ENCODE data around the gene TTC6.

Gene TTC6

DNA sequence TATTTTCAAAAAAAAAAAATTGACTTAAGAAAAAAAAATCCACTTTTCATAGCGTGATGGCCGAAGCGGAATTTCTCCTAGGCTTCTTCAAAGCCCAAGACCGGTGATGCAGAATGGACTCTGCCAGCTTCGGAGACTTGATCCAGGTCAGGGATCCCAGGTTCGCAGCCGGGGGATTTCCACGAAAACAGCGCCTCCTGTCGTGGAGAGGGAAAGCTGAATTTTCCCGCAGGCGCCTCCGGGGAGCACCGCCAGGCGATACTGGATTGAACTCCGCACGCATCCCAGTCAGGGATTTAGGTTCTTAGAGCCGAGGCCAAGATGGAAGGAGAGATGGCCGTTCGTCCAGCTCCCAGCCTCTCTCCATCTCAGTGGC, 2.1 kb downstream of the TTC6 start:
- in situ Hi-C loops (cut with MboI; ENCODE audit: low pct_unique_long_range_greater_than_20kb, low sequenced_read_pairs, unreplicated experiment), result loop anchor here (25.0 kb wide), 2 partner anchors 935 to 1085 kb away; partner anchors contain the start of genes NKX2-1 and PAX9

DNA sequence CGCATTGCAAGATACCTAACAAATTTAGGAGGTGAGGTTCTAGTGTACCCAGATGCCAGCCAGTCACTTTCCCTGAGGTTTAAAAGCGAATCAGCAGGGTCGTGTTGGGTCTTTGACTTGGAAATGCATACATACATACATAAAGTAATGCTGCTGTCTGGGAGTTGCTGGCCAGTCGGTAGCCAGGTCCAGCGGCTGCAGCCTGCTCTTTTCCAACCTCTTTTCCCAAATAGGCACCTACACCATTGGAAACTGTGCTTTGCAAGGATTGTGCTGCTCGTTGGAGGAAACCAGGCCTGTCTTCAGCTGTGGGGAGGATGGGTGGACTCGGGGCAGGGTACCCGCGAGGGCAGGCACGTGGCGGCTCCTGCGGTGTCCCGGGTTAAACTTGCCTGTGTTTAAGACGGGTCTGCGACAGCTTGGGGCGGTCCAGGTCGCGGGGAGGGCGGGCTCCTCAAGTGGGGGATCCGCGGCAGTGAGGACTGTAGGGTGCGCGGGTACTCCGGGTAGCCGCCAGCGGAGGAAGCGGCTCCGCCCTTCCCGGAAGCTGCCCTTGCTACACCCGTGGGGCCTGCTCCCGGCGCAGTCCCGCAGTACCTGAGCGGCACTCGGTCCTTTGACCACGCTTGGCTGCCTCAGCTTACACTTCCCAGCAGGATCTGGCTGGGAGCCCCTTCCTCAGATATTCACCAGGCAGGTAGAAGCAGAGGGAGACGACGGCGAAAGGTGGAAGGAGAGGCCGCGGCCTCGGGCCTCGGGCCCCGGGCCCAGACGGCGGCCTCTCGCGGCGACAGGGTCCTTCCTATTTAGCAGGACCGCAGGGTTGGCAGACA, 2.7 kb downstream of the TTC6 start:
- in situ Hi-C loops (cut with MboI; ENCODE audit: low pct_unique_long_range_greater_than_20kb, low sequenced_read_pairs, unreplicated experiment), result loop anchor here (25.0 kb wide), 2 partner anchors 936 to 1086 kb away; partner anchors contain the start of genes NKX2-1 and PAX9
- DNase-seq (ENCODE audit: low spot score), result peak; percentile 27
- TF ChIP-seq, protein P1, sequence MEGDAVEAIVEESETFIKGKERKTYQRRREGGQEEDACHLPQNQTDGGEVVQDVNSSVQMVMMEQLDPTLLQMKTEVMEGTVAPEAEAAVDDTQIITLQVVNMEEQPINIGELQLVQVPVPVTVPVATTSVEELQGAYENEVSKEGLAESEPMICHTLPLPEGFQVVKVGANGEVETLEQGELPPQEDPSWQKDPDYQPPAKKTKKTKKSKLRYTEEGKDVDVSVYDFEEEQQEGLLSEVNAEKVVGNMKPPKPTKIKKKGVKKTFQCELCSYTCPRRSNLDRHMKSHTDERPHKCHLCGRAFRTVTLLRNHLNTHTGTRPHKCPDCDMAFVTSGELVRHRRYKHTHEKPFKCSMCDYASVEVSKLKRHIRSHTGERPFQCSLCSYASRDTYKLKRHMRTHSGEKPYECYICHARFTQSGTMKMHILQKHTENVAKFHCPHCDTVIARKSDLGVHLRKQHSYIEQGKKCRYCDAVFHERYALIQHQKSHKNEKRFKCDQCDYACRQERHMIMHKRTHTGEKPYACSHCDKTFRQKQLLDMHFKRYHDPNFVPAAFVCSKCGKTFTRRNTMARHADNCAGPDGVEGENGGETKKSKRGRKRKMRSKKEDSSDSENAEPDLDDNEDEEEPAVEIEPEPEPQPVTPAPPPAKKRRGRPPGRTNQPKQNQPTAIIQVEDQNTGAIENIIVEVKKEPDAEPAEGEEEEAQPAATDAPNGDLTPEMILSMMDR (IDR thresholded peaks at IDR 0.05; ENCODE audit: extremely low read depth, insufficient read depth, missing control alignments), result no peak

More for the DNA sequence above, 2.1 kb downstream of the TTC6 start:
- TF ChIP-seq, protein P1 (IDR thresholded peaks at IDR 0.05; ENCODE audit: extremely low read depth, insufficient read depth, missing control alignments), result no peak
- DNase-seq (ENCODE audit: low spot score), result peak; percentile 16

DNA sequence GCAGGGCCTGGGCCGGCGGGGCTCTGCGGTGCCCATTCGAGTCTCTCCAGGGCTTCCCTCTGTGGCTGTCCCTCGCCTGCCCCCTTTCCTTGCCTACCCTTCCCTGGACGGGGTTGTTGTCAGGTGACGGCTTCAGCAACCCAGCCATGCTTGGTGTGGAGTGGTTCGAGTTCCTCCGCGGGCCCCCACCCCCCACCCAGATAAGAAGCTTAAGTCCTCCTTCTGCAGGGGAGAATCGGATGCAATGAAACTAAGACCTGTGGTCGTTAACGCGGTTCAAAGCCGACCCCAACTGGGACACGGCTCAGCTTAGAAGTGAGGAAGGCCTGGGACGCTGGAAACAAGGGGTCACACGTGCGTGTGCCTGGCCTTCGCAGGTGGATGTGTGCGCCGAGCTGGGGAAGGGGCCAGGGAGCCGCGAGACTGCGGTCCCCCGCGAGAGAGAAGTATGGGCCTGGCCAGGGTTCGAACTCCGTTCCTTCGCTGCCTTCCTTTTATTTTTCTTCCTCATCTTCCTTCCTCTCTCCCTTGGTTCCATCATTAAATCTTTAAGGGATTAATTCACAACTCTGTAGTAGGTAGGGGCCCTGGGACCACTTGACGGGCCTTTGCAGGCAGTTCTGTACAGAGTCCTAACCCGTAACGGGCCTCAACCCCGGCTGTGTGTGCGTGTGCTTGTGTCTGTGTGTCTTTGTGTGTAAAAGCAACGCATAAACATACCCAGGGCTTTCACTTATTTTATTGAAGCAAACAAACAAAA, 3.5 kb downstream of the TTC6 start:
- no peak for DNase-seq (ENCODE audit: low spot score)
- in situ Hi-C loops (cut with MboI; ENCODE audit: low pct_unique_long_range_greater_than_20kb, low sequenced_read_pairs, unreplicated experiment), result loop anchor here (25.0 kb wide), 2 partner anchors 937 to 1087 kb away; partner anchors contain the start of genes NKX2-1 and PAX9
- TF ChIP-seq, protein P1 (IDR thresholded peaks at IDR 0.05; ENCODE audit: extremely low read depth, insufficient read depth, missing control alignments), result no peak

DNA sequence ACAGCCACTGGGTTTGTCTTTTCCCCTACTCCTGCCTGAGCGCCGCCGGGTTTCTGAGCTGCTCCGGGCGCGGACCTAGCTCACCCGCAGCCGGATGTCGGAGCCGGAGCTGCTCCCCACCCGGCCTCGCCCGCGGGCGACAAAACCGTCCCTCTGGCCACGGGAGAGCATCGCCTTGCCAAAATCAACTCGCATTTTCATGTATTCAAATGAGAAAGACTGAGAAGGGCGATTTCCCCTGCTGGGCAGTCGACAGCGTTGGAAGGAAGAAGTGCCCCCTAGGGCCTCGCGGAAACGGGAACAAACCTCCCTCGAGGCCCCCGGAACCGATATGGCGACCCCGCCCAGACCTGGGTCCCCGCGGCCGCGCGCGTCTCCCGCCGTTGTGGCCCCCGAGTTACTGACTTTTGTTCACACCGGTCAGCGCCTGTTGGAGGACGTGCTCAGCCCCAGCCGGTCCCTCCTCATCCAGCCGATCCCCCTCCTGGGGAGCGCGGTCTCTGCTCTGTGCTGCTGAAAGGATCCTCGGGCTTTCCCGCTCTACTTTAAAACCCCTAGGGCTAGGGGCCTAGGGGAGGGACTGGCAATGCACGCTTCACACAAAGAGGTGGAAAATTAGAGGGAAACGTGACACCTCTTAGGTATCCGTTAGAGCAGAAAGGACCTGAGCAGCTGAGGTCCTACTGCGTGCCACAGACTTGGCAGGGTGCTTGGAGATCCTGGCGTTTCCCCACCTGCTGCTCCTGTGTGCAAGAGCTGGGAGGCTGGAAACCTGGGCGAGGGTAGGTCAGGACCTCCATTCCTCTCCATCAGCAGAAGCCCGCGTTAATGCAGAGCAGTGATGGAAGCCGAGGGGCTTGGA, 4.3 kb downstream of the TTC6 start:
- in situ Hi-C loops (cut with MboI; ENCODE audit: low pct_unique_long_range_greater_than_20kb, low sequenced_read_pairs, unreplicated experiment), result loop anchor here (25.0 kb wide), 2 partner anchors 937 to 1087 kb away; partner anchors contain the start of genes NKX2-1 and PAX9
- DNase-seq (ENCODE audit: low spot score), result no peak
- TF ChIP-seq, protein P1 (IDR thresholded peaks at IDR 0.05; ENCODE audit: extremely low read depth, insufficient read depth, missing control alignments), result no peak

DNA sequence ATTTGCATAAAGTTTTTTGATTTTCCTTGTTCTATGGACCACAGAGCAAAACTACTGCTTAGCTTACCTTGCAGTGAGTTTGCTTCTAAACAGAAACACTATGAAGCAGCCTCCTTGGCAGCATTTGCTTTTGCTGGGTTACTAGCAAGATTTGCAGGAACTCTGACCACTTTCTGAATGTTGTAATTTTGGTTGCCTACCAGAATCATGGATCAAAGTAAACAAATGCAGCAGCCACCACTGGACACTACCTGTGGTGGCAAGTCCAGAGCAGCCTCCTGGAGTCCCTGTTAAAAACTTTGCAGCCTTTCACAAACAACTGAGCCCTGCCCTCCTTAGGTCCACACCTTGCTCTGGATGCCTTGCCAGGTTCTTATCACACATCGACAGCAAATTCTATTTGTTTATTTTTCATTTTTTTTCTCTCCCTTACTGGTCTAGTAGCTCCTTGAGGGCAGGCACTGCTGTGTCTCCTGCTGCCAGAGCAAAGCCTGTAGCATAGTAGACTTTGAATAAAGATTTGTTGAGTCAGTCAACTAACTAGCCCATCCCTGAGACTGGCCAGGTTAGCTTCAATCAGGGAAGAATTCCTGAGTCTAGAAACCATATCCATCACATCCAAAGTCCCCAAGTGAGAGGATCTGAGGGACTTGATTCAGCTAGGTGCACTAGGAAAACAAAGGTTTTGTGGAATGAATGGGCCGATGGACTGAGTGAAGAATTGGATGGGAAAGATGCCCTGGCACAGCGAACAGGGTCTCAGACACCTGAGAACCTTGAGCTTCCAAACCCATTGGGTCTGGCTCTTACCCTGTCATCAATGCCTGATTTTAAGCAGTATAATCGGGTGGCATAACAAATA, 5.7 kb downstream of the TTC6 start:
- in situ Hi-C loops (cut with MboI; ENCODE audit: low pct_unique_long_range_greater_than_20kb, low sequenced_read_pairs, unreplicated experiment), result no loop called here
- no peak for DNase-seq (ENCODE audit: low spot score)
- TF ChIP-seq, protein P1 (IDR thresholded peaks at IDR 0.05; ENCODE audit: extremely low read depth, insufficient read depth, missing control alignments), result no peak

All from GM13977 (cell line).